Neural cell (in vitro differentiated cells): ENCODE data around the gene TWNK.

Source experiments
- EP300 ChIP-seq: fragments of 450-650 bp; conservative IDR thresholded peaks from 2 replicates; pipeline ENCODE4 v1.6.1; 2014; ENCODE audit warnings: antibody characterized with exemption, mild to moderate bottlenecking, moderate library complexity; ENCODE audit not compliant: poor library complexity, severe bottlenecking
- EZH2 ChIP-seq: fragments of 200-600, 300-800 bp; shearing (Covaris generic), sonication (generic); IDR thresholded peaks from 2 replicates; pipeline ENCODE4 v1.6.1; 2014; ENCODE audit warnings: antibody characterized with exemption, low read length, borderline replicate concordance, mild to moderate bottlenecking; ENCODE audit not compliant: insufficient read depth, poor library complexity, severe bottlenecking
- MXI1 ChIP-seq: fragments of 450-650 bp; conservative IDR thresholded peaks from 2 replicates; pipeline ENCODE4 v1.6.1; 2014; ENCODE audit warnings: antibody characterized with exemption, mild to moderate bottlenecking; ENCODE audit not compliant: poor library complexity, severe bottlenecking
- POLR2AphosphoS5 ChIP-seq: IDR thresholded peaks from 2 replicates; pipeline ENCODE4 v1.6.1; 2012
- TAF1 ChIP-seq: IDR thresholded peaks from 2 replicates; pipeline ENCODE4 v1.6.1; 2012; ENCODE audit warnings: low read depth
- TF ChIP-seq, protein P1 (sequence below): fragments of 450-650 bp; IDR thresholded peaks from 2 replicates; pipeline ENCODE4 v1.5.1; 2014; ENCODE audit warnings: antibody characterized with exemption, mild to moderate bottlenecking, moderate library complexity; ENCODE audit not compliant: poor library complexity, severe bottlenecking
- TF ChIP-seq, protein P2 (sequence below): IDR thresholded peaks from 2 replicates; pipeline ENCODE4 v1.6.1; 2012; ENCODE audit warnings: borderline replicate concordance

DNA sequence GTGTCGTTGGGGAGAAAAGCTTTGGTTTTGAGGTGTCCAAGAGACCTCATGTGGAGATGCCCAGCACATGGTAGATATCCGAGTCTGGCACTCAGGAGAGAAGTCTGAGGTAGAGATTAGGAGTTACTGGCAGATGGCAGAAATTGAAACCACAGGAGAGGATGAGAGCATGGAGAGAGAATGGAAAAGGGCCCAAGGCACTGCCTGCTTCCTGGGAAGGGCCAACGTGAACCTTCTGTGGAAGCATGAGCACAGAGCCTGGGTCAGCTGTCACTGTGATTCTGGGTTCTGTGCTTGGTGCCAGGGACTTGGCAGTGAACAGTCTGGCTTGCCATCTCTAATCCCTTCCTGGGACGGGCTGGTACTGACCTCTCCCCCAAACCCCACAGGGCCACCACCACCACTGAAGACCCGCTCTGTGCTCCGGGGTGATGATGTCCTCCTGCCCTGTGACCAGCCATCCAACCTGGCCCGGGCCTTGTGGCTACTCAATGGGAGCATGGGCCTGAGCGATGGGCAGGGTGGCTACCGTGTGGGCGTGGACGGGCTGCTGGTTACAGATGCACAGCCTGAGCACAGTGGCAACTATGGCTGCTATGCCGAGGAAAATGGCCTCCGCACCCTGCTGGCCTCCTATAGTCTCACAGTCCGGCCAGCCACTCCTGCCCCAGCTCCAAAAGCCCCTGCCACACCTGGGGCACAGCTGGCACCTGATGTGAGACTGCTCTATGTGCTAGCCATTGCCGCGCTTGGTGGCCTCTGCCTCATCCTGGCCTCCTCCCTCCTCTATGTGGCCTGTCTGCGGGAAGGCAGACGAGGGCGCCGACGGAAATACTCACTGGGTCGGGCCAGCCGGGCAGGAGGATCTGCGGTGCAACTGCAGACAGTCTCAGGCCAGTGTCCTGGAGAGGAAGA lies 4.2 kb upstream of the TWNK start:
- TF ChIP-seq, protein P1, sequence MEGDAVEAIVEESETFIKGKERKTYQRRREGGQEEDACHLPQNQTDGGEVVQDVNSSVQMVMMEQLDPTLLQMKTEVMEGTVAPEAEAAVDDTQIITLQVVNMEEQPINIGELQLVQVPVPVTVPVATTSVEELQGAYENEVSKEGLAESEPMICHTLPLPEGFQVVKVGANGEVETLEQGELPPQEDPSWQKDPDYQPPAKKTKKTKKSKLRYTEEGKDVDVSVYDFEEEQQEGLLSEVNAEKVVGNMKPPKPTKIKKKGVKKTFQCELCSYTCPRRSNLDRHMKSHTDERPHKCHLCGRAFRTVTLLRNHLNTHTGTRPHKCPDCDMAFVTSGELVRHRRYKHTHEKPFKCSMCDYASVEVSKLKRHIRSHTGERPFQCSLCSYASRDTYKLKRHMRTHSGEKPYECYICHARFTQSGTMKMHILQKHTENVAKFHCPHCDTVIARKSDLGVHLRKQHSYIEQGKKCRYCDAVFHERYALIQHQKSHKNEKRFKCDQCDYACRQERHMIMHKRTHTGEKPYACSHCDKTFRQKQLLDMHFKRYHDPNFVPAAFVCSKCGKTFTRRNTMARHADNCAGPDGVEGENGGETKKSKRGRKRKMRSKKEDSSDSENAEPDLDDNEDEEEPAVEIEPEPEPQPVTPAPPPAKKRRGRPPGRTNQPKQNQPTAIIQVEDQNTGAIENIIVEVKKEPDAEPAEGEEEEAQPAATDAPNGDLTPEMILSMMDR, result no peak
- TF ChIP-seq MXI1 (no peak), EZH2 (no peak), POLR2AphosphoS5 (no peak), EP300 (no peak), TAF1 (no peak)
- TF ChIP-seq, protein P2, sequence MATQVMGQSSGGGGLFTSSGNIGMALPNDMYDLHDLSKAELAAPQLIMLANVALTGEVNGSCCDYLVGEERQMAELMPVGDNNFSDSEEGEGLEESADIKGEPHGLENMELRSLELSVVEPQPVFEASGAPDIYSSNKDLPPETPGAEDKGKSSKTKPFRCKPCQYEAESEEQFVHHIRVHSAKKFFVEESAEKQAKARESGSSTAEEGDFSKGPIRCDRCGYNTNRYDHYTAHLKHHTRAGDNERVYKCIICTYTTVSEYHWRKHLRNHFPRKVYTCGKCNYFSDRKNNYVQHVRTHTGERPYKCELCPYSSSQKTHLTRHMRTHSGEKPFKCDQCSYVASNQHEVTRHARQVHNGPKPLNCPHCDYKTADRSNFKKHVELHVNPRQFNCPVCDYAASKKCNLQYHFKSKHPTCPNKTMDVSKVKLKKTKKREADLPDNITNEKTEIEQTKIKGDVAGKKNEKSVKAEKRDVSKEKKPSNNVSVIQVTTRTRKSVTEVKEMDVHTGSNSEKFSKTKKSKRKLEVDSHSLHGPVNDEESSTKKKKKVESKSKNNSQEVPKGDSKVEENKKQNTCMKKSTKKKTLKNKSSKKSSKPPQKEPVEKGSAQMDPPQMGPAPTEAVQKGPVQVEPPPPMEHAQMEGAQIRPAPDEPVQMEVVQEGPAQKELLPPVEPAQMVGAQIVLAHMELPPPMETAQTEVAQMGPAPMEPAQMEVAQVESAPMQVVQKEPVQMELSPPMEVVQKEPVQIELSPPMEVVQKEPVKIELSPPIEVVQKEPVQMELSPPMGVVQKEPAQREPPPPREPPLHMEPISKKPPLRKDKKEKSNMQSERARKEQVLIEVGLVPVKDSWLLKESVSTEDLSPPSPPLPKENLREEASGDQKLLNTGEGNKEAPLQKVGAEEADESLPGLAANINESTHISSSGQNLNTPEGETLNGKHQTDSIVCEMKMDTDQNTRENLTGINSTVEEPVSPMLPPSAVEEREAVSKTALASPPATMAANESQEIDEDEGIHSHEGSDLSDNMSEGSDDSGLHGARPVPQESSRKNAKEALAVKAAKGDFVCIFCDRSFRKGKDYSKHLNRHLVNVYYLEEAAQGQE, result no peak
